NCI-H345 treated with DMSO at 0.1 percent for 48 hours (cell line): ENCODE results near the gene COQ8A.
A peak's percentile ranks its signal among the peaks of the same experiment; 100 is the strongest.
"Not testable (repeated sequence)": the region's sequence is repeated elsewhere in the genome, so short reads cannot be mapped to it uniquely, and the experiment has no call there.

ENCODE experiments used
- DNase-seq: peaks from one replicate; lab custom pipeline; 2025; ENCODE audit not compliant: unreplicated experiment; lab: John Stamatoyannopoulos, UW

COQ8A gene

DNA sequence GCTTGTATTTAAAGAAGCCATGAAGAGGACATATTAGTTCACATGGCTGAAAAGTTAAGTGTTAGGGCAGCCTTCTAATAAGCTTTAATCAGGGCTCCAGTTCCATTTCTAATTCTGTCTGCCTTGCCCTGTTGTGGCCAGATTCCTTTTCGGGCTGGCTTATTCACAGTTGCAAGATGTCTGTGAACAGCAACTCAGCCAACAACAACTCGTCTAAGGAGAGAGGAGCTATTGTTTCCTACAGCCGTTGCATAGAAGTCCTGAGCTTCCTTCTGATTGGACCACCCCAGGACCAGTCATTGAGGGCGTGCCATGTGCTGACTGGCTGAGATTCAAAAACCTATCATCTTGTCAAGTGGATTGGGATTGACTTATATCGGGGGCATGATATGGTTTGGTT, 18.6 kb upstream of the COQ8A start:
- no peak for DNase-seq

DNA sequence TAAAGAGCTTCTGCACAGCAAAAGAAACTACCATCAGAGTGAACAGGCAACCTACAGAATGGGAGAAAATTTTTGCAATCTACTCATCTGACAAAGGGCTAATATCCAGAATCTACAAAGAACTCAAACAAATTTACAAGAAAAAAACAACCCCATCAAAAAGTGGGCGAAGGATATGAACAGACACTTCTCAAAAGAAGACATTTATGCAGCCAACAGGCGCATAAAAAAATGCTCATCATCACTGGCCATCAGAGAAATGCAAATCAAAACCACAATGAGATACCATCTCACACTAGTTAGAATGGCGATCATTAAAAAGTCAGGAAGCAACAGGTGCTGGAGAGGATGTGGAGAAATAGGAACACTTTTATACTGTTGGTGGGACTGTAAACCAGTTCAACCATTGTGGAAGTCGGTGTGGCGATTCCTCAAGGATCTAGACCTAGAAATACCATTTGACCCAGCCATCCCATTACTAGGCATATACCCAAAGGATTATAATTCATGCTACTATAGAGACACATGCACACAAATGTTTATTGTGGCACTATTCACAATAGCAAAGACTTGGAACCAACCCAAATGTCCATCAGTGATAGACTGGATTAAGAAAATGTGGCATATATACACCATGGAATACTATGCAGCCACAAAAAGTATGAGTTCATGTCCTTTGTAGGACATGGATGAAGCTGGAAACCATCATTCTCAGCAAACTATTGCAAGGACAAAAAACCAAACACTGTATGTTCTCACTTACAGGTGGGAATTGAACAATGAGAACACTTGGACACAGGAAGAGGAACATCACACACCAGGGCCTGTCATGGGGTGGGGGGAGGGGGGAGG, 10.6 kb upstream of the COQ8A start:
- DNase-seq: not testable (repeated sequence)

DNA sequence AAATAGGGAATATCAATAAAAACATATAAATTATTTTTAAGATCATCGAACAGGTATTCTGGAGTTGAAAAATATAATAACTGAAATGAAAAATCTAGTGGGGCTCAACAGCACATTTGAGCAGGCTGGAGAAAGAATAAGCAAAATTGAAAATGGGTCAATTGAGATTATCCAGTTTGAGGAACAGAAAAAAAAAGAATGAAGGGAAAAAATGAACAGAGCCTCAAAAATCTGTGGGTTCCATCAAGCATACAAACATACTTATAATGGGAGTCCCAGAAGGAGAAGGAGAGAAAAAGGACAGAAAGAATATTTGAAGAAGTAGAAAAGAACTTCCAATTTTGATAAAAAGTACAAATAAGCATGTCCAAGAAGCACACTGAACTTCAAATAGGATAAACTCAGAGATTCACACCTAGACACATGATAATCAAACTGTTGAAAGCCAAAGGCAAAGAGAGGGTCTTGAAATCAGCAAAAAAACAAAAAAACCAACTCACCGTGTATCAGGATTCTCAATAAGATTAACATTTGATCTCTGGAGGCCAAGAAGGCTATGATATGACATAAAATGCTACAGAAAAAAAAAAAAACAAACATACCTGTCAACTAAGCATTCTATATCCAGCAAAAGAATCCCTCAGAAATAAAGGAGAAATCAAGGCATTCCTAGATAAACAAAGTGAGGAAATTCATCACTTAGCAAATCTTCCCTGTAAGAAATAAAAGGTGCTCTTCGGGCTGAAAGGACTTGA, 5.4 kb upstream of the COQ8A start:
- DNase-seq: no peak

DNA sequence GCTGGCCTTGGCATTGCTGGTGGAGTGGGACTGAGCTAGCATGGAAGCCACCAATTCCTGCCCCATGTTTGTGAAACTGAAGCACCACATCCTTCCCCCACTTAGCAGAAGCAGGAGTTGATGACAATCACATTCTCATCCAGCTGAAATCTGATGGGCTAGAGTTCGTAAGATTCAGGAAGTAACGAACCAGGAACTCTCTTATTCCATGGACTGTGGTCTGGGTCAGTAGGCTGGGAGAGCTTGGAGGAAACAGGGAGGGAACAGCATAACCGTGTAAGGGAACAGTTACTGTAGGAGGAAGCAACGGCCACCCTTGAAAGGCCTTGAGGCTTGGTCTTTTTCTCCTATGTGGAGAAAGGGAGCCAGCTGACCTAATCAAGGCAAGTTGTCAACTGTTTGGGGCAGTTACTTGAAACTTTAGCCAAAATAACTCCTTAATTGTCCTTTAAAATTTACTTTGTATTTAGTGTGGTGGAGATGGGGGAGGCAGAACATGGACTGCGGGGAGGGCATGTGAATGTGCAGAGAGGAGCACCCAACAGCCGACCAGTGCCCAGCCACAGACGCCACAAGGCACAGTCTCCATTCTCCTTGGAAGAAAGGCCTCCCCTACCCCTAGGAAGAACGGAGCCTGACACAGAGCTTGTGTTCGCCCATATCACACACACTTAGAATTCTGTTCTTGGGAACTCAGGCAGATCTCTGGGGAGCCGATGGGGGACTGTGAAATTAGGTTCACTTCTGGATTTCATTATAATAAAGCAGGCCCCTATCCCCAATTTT, 2.0 kb upstream of the COQ8A start:
- DNase-seq: no peak

DNA sequence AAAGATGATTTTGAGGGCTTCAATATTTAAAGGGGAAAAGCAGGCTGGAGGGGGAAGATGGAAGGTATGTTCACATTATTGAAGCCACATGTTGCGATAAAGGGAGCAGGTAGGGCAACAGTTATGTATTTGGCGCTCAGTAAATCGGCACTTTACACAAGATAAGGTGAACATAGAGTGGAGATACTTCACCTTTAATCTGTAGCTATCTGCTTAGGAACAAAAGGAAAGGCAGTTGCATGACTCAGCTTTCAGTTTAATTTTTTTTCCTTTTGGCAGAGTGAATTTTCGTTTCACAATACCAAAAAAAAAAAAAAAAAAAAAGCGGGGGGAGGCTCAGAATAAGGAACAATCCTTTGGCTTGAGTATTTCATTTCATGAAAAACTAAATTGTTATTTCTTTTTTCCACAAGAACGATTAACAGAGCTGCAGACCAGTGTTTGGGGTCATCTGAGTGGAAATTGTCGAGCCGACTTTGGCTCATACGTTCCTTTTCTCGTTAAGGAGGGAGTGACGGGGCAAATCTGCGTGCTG, 1.1 kb upstream of the COQ8A start:
- peak; percentile 39 for DNase-seq

DNA sequence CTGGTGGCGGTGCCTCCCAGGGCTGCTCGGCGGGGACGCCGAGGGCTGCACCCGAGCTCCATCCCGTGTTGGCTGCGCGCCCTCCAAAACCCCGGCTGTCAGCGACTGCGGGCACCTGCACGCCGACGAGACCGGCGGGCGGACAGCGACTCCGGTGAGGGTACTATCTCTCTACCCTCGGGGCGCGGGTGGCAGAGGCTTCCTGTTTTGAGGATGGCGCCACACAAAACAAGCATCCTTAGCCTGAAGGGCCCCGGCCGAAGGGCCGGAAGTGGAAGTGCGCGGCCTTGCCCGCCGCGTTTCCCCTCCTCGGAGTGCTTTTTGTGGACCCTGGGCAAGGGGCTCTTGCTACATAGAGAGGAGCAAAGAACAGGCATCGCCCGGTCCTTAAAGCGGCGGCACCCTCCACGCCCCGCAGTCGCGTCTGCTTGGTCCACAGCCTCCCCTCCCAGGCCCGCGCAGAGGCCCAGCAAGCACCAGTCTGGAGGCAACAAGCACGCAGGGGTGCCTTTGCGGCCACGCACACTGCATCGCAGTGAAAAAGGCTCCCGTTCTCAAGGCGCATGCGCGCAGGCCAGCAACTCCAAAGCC, 561 bp upstream of the COQ8A start:
- no peak for DNase-seq

DNA sequence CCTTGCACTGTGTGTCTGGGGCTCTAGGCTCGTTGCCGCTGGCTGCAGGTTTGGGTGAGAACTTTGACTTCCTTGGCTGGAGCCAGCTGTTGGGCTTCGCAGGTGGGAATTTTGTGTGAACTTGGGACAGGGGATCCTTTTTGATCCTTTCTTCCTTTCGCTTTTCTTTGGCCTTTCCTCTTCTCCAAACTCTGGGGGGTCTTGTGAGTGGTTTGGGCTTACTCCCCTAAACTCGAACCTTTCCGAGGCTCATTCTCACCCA, 643 bp downstream of the COQ8A start:
- DNase-seq: no peak

DNA sequence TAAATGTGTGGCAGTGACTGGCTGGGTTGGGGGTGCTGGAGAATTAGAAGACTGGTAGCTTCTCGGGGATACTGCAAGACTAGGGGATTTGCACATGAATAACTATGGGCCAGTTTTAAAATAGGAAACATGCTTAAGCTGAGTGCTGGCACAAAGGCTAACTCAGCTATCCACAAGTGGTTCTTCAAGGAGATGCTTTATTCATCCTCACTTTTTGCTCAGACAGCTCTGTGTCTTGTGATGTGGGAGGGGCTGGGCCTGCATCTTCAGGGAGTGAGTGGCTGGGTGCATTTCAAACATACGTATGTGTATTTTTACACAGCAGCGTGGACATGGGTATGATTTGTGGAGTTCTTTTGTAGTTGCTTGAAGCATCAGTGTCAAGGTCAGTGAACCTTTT, 2.3 kb downstream of the COQ8A start:
- DNase-seq: no peak

DNA sequence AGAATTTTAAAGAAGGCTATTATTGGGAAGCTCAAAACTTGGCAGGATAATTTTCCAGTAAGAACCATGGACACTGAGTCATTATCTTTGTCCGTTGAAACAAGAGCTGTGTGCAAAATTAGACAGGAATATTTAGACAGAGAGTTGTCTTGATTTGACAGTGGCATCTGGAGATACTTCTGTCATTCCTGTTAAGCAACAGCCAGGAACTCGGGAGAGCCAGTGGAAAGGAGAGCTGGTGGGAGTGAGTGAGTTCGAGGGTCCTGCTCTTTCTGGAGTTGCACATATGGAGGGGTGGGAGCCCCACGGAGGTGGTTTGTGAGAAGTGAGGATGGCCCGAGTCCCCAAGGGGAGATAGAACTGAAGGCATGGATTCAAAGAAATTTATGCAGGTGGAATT, 3.1 kb downstream of the COQ8A start:
- DNase-seq: no peak

DNA sequence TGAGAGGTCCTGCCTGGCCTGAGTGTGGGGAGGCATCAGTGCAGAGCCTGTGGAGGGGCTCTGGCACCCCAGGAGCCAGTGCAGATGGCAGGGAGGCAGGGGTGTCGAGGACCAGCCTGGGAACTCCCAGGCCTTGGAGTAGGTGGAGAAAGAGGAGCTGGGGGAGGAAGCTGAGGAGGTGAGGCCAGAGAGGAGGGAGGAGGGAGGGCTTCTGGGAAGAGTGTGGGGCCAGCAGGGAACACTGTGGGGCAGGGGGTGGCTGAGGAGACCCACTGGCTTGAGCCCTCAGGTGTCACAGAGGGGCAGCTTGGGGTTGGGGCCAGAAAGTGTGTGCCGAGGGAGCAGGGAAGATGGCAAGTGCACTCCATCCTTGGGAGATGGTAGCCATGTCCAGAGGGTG, 3.8 kb downstream of the COQ8A start:
- no peak for DNase-seq

DNA sequence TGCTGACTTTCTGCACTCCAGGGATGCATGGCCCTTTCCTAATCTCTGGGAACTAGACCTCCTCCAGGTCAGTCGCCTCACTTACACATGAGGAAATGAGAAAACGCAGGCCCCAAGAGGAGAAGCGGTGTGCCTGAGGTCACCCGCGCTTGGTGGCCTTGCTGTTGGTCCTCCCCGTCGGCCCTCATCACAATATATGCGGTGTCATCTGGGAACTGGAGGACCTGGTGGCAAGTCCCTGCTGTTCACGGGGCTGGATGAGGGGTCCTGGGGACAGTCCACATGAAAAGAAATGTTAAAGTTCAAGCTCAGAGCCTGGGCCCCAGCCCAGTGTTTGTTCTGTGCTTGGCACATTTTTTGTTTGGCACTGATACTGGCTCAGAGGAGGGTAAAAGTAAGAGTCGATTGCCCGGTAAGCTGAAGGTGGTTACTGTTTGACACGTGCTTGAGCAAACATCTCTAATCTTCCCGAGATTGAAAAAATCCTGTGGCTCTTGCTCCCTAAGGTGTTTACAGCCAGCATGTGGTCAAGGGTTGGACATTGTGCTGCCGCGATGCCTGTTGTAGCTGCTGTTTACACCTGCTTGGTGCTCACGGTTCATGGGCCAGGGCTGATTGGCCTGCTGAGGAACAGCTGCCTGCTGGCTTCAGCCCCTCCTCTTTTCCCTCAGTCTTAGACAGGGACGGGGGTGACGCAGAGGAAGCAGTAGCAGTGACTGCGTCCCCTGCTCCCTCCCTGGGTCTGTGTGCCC, 5.2 kb downstream of the COQ8A start:
- peak; percentile 49 for DNase-seq

DNA sequence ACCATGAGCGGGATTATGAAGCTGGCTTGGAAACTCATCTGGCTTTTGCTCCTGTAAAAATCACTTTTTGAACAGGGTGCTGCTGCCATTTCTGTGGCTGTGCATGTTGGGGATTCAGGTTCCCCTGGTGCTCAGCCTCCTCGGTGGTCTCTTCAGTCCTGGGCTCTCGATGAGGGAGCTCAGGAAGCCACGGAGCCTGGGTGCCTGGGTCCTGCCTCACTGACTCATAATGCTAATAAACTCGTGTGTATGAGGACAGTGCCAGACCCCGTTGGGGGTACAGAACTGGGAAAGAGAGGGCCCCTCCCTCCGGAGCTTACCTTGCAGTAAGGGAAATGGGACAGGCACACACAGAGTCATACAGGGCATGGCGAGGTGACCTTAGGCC, 5.8 kb downstream of the COQ8A start:
- DNase-seq: no peak

DNA sequence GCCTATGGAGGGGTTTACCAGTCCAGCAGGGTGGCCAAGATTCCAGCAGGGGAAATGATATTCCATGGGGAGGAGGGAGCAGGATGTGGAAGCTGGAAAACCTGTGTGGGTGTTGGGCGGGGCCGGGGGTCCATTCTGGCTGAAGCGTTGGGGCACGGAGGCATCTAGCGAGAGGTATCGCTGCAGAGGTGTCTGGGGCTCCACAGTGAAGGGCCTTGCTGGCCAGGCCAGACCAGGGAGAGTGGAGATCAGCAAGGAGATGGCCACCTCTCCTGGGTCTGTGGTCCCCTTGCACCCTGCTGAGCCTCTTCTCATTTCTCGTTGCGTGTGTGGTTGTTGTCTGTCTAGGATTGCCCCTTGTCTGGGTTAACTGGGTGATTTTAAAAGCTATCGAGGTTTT, 6.2 kb downstream of the COQ8A start:
- no peak for DNase-seq

DNA sequence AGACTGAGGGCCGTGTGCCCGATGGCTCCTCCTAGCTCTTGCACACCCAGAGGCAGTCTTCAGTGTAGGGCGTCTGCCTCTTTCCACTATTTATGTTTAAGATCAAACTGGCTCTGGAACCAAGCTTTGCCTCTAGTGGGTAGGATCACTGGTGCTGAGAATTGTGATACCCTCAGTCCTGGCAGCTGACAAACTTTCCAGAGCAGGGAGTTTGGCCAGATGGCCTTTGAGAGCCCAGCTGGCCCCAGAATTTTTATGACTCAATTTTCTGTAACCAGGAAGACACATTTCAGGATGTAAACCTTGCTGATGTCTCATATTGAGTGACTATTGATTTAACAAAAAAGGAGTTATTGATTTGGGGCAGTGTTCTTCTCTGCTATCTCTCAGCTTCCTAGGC, 6.7 kb downstream of the COQ8A start:
- no peak for DNase-seq

DNA sequence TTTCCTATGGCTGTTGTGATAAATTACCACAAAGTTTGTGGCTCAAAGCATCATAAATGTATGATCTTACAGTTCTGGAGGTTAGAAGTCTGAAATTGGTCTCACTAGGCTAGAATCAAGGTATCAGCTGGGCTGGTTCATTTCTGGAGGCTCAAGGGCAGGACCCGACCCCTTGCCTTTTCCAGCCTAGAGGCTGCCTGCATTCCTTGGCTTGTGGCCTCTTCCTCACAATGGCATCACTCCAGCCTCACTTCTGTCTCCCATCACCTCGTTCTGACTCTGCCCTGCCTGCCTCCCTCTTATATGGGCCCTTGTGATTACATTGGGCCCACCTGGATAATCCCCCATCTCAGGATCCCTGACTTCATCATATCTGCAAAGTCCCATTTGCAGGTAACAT, 8.0 kb downstream of the COQ8A start:
- DNase-seq: no peak

DNA sequence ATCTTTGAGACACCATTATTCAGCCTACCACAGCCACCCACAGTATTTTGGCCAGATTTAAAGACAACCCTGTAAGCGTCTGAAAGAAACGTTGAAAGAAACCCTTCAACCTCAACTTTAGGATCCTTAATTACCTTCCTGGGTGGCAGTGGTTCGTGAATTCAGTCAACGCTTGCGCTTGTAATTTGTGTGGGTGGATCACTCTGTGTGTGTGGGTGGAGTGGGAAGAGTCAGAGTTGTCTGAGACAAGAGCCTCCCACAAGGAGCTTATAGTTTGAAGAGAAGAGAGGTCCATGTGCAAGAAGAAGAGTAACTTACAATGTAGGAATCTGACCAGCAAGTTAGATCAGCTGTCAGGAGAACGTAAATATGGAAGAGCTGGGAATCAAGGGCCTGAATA, 8.4 kb downstream of the COQ8A start:
- DNase-seq: no peak

DNA sequence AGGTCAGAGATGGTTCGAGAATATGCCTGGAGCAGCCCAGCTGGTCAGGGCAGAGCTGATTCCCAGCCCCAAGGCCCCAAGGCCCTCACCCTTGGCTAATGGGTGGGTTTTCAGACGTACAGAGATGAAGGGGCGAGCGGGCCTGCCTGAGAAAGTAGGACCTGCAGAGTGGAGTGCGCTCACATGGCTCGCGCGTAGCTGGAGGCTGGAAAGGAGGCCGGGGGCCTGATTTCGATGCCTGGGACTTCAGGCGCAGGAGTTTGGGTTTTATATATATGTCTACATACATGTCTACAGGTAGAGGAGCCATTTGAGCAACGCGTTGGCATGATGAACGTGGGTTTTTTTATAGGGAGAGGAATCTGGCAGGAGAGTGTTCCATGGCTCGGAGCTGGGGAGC, 8.9 kb downstream of the COQ8A start:
- no peak for DNase-seq

DNA sequence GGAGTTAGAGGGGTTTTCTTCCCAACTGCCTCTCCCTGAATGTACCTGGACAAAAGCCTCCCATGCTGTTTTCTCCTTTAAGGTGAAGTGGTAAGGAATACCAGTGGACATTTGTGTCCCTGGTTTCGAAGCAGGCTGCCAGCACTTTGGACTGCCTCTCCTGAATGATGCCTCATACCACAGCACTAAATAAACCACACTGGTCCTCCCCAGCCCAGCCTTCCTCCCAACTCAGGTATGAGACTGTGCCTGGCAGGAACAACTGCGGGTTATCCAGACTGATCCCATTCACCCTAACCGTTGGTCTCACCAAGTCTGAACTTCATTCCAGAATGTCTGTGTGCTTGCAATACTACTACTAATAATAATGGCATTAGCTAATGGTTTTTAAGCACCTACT, 9.3 kb downstream of the COQ8A start:
- DNase-seq: no peak

DNA sequence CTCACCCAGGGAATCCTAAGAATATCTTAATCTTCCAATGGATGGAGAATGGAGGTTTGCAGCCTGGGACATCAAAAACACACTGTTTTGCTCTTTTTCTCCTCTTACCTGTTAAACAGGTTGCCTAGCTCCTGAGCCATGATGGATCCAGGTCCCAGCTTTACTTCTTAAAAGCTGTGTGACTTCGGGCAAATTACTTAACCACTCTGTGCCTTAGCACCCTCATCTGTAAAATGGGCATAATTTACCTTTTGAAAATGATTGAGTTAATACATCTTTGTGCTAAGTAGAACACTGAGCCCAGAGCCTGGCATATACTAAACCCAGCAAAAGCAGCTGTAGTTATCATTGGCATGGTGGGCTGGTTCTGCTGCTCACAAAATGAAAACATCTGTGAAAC, 10.2 kb downstream of the COQ8A start:
- DNase-seq: no peak

DNA sequence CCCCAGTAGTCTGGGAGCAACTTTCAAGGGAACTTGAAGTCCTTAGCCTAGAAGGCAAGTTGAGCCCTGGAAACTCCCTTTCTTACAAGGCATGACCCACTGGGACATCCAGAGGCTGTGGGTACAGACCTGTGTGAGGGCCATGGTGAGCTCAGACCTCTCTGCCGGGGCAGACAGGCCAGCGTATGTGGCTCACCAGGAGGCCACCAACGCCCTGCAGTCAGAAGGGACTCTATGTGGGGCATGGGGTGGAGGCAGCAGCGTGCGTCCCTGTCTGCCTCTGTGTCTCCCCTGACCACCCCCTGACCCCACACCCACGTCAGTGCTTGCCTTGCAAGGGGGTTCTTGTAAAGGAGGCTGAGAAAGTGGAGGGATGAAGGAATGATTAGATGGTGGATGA, 10.8 kb downstream of the COQ8A start:
- DNase-seq: no peak
